K562 (cell line): Measurements from ENCODE around the gene PAN2. TPM values are rescaled to one million over a fixed set of nuclear protein-coding genes. Genes with fewer than 3 reads are reported as not detected.

Source experiments
- ATAC-seq: fragments of 200-7000 bp; cut with Tn5 transposase; 3 replicates; pipeline ENCODE4 v1.9.1; 2020; ENCODE audit warnings: moderate library complexity
- BruUV-seq: library from RNA; stranded (reverse); fragments of 400-500 nt; replicated peaks from 2 replicates; lab custom pipeline; 2021; lab: Mats Ljungman, UMichigan
- CTCF ChIA-PET: fragments of 300-600 bp; formaldehyde crosslinking; extraction: SDS; loops from one replicate; lab custom pipeline; 2021; ENCODE audit warnings: low intra/inter-chr PET ratio; lab: Yijun Ruan, JAX
- POLR2A ChIA-PET: fragments of 300-600, 350-650 bp; sonication (Branson Sonifier 250); formaldehyde crosslinking; extraction: SDS; loops from one replicate; lab custom pipeline; 2021; ENCODE audit warnings: antibody characterized with exemption, inconsistent platforms; lab: Yijun Ruan, JAX
- DNase-seq, 4 experiments: peaks; one replicate each; pipeline versions ENCODE4 v3.0.0 to v3.0.0-alpha.2; 2011 to 2018; ENCODE audit warnings: low spot score in 3 of 4, mixed read lengths in 3 of 4; ENCODE audit errors: extremely low read depth in 1 of 4
- FAIRE-seq: peaks from 2 replicates; lab custom pipeline; 2011; peaks lifted over from hg19 to GRCh38; lab: Jason Lieb, UNC
- H2AFZ ChIP-seq: 2 replicates; pipeline ENCODE4 v1.6.0; 2011; ENCODE audit warnings: low read depth, low read length, control low read depth, inconsistent platforms
- H3K27ac ChIP-seq: fragments of 200-600 bp; 3 replicates; pipeline ENCODE4 v1.8.0; 2011; ENCODE audit warnings: low read depth, mild to moderate bottlenecking, control low read depth, inconsistent platforms, low read length, moderate library complexity, mixed read lengths; ENCODE audit errors: extremely low read depth
- H3K27me3 ChIP-seq, 2 experiments: fragments of 300-600 bp in 1 of 2; 2 replicates in 1 of 2; 3 replicates in 1 of 2; pipeline versions ENCODE4 v1.6.0 to v1.8.0; 2011; ENCODE audit warnings: inconsistent platforms in 2 of 2, low read length in 2 of 2, mild to moderate bottlenecking in 1 of 2, mixed read lengths in 1 of 2, moderate library complexity in 1 of 2; ENCODE audit not compliant: control insufficient read depth in 2 of 2, insufficient read depth in 2 of 2
- H3K36me3 ChIP-seq: fragments of 300-600 bp; 3 replicates; pipeline ENCODE4 v1.8.0; 2011; ENCODE audit warnings: mild to moderate bottlenecking, low read length, inconsistent platforms; ENCODE audit not compliant: control insufficient read depth, insufficient read depth
- H3K4me1 ChIP-seq, 2 experiments: fragments of 200-600 bp in 1 of 2; replicated peaks in 1 of 2; 2 replicates in 1 of 2; 3 replicates in 1 of 2; pipeline versions ENCODE4 v1.5.1 to v1.8.0; 2011; ENCODE audit warnings: inconsistent platforms in 2 of 2, low read length in 2 of 2, mild to moderate bottlenecking in 1 of 2, mixed read lengths in 1 of 2, moderate library complexity in 1 of 2; ENCODE audit not compliant: control insufficient read depth in 2 of 2, insufficient read depth in 2 of 2
- H3K4me2 ChIP-seq: 2 replicates; pipeline ENCODE4 v1.6.1; 2011; ENCODE audit warnings: low read length, control low read depth, inconsistent platforms, mixed read lengths; ENCODE audit not compliant: insufficient read depth
- H3K4me3 ChIP-seq: fragments of 200-600 bp; sonication (generic), shearing (Covaris generic); 2 replicates; pipeline ENCODE4 v1.5.1; 2016; ENCODE audit warnings: control low read depth, inconsistent platforms
- H3K79me2 ChIP-seq: fragments of 200-600 bp; 3 replicates; pipeline ENCODE4 v1.8.0; 2011; ENCODE audit warnings: low read length, inconsistent platforms; ENCODE audit not compliant: control insufficient read depth, insufficient read depth
- H3K9ac ChIP-seq, 2 experiments: 2 replicates each; pipeline versions ENCODE4 v1.6.0 to v1.6.1; 2011; ENCODE audit warnings: low read depth in 2 of 2, low read length in 2 of 2, control low read depth in 1 of 2, inconsistent platforms in 1 of 2, mild to moderate bottlenecking in 1 of 2, mixed read lengths in 1 of 2; ENCODE audit not compliant: insufficient read depth in 1 of 2
- H3K9me1 ChIP-seq: one replicate; pipeline ENCODE4 v1.6.0; 2011; ENCODE audit warnings: inconsistent platforms, mild to moderate bottlenecking, low read length, moderate library complexity; ENCODE audit not compliant: control insufficient read depth, insufficient read depth
- H3K9me3 ChIP-seq: replicated peaks from 2 replicates; pipeline ENCODE4 v1.5.1; 2011; ENCODE audit warnings: low read depth, low read length, inconsistent platforms; ENCODE audit not compliant: control insufficient read depth, insufficient read depth
- H4K20me1 ChIP-seq: replicated peaks from 2 replicates; pipeline ENCODE4 v1.6.1; 2011; ENCODE audit warnings: low read length, inconsistent platforms, mixed read lengths; ENCODE audit not compliant: control insufficient read depth, insufficient read depth
- CC2D1A ChIP-seq: fragments of 450-650 bp; IDR thresholded peaks from 2 replicates; pipeline ENCODE4 v1.6.1; 2017; ENCODE audit warnings: mild to moderate bottlenecking
- SNRNP70 ChIP-seq: fragments of 200-400 bp; formaldehyde crosslinking; optimal IDR thresholded peaks from 2 replicates; pipeline ENCODE3; 2017; ENCODE audit warnings: low read depth, low read length
- WGBS: fragments of 100-300 bp; shearing (Covaris generic); methylation state at CpG from one replicate; pipeline ENCODE4 v1.1.6; 2016; ENCODE audit warnings: low coverage, mixed read lengths; ENCODE audit not compliant: insufficient coverage; ENCODE audit errors: missing lambda C conversion rate; 5-methylcytosine and 5-hydroxymethylcytosine counted together
- in situ Hi-C: fragments of 300-500 bp; cut with MboI; formaldehyde crosslinking; loops from 4 replicates; pipeline ENCODE4 v1.15.0; 2018; ENCODE audit warnings: inconsistent platforms, mixed read lengths
- intact Hi-C: fragments of 100-400 bp; cut with micrococcal nuclease; formaldehyde crosslinking; loops from 2 replicates; pipeline ENCODE4 v1.14.2; 2022
- polyA plus RNA-seq, 8 experiments: library from polyadenylated mRNA; depleted of rRNA in 4 of 8; stranded (reverse) in 5 of 8; unstranded in 3 of 8; fragments of >200 nt; fragmentation: Nextera tagmentation in 2 of 8; fragmentation: Illumina TruSeq in 1 of 8; extraction: Ambion mirVana in 2 of 8; extraction: Trizol in 1 of 8; gene quantifications; 2 replicates each; pipeline versions ENCODE4 v1.2.1 to v1.2.3, GENCODE V29; 2011 to 2014; ENCODE audit warnings: inconsistent platforms in 1 of 8, missing spikeins in 1 of 8
- total RNA-seq, 7 experiments: library from RNA; depleted of rRNA in 6 of 7; stranded (reverse); fragments of >200 nt in 6 of 7; fragmentation: Illumina TruSeq in 2 of 7; extraction: Trizol in 2 of 7; gene quantifications; 2 replicates each; pipeline versions ENCODE4 v1.2.1 to v1.2.3, GENCODE V29; 2011 to 2021; ENCODE audit warnings: low replicate concordance in 1 of 7

Gene PAN2
- total and polyA plus RNA-seq, 9 of the 15 experiments (the other 6 are each of a cell fraction or from before 2014, with no cell fraction given): 15.0 to 66.1 (median 25.9) TPM

- no peak for FAIRE-seq
- DNase-seq: no peak
- Histone ChIP-seq H3K79me2 (peaks cover 27% of the 10 kb centered on the region), H3K27ac (no peak within 1 kb of the TSS), H3K9ac (peak within 1 kb of the TSS; percentile 62 to 79; a peak in 3 of 4 replicates), H3K4me2 (0 out of 2 replicates have a peak within 1 kb of the TSS, but pooled peaks have one; percentile 88), H3K9me3 (no peaks in the 10 kb centered on the region), H2AFZ (0 out of 2 replicates have a peak within 1 kb of the TSS, but pooled peaks have one; percentile 74), H3K9me1 (no peaks in the 10 kb centered on the region), H3K4me1 (peaks cover 13 to 15% of the 10 kb centered on the region in 2 experiments), H3K4me3 (no peak within 1 kb of the TSS), H3K27me3 (no peaks in the 10 kb centered on the region), H3K36me3 (no peaks in the 10 kb centered on the region), H4K20me1 (no peaks in the 10 kb centered on the region)
- intact Hi-C loops: loop anchor here (5.0 to 10.0 kb wide), 2 partner anchors 105 to 272 kb away; partner anchors contain the start of genes BAZ2A and SPRYD4
- no TSS peak for BruUV-seq
- CTCF ChIA-PET: no interaction called here
- in situ Hi-C loops: no loop called here
- 71% methylated on average over 10 of the region's 10 CpGs for WGBS
- TF ChIP-seq CC2D1A (no peak), SNRNP70 (no peak)
- POLR2A ChIA-PET: interaction anchor here (0.6 to 19.4 kb wide), 5 partner anchors 11 to 76 kb away, joined by 3 to 274 read pairs (median 4); partner anchors contain the start of genes IL23A and PAN2
- no peak for ATAC-seq
These were observed 28.6 kb upstream of the PAN2 start, which contains the start of gene APOF for GRCh38 chr12:56362130-56363059. APOF (minus strand) TSS chr12:56362857; CDS start chr12:56362745, 112 bp downstream.
